K562 (cell line): ENCODE data around the gene TSPOAP1. TPM values are rescaled to one million over a fixed set of nuclear protein-coding genes. Genes with fewer than 3 reads are reported as not detected.

Experiments
- ARID3B ChIP-seq: fragments of 250-450 bp; sonication (Bioruptor Pico); IDR thresholded peaks from 2 replicates; pipeline ENCODE4 v1.4.0; 2020; ENCODE audit warnings: borderline replicate concordance
- ASH1L ChIP-seq: fragments of 450-650 bp; IDR thresholded peaks from 2 replicates; pipeline ENCODE4 v1.6.1; 2018; ENCODE audit warnings: borderline replicate concordance, mild to moderate bottlenecking, low read depth; ENCODE audit not compliant: partially characterized antibody
- CEBPZ ChIP-seq: fragments of 150-350 bp; IDR thresholded peaks from 2 replicates; pipeline ENCODE4 v1.6.1; 2014; ENCODE audit warnings: low read depth, mild to moderate bottlenecking, low read length, borderline replicate concordance
- COPS2 ChIP-seq: fragments of 450-650 bp; conservative IDR thresholded peaks from 2 replicates; pipeline ENCODE4 v1.6.1; 2016; ENCODE audit warnings: mild to moderate bottlenecking, moderate library complexity
- CREM ChIP-seq: IDR thresholded peaks from 2 replicates; pipeline ENCODE4 v1.6.1; 2014; ENCODE audit warnings: antibody characterized with exemption, low read depth
- CTBP1 ChIP-seq: fragments of 450-650 bp; IDR thresholded peaks from 2 replicates; pipeline ENCODE4 v1.6.1; 2016; ENCODE audit warnings: borderline replicate concordance
- IFI16 ChIP-seq: fragments of 250-450 bp; sonication (Bioruptor Pico); IDR thresholded peaks from 2 replicates; pipeline ENCODE4 v2.1.2; 2022; ENCODE audit warnings: mild to moderate bottlenecking, inconsistent platforms
- JUN ChIP-seq, 2 experiments: sonication (generic) in 1 of 2; formaldehyde crosslinking in 1 of 2; IDR thresholded peaks; 2 replicates each; pipeline versions ENCODE4 v1.6.1 to v1.8.0; 2012 to 2022; ENCODE audit warnings: borderline replicate concordance in 2 of 2, mild to moderate bottlenecking in 2 of 2, improper control_type of control experiment in 1 of 2, low read depth in 1 of 2, low read length in 1 of 2, missing genetic modification reagents in 1 of 2
- NFYB ChIP-seq: IDR thresholded peaks from 2 replicates; pipeline ENCODE4 v1.6.1; 2011; ENCODE audit warnings: mild to moderate bottlenecking, moderate library complexity; ENCODE audit not compliant: insufficient read length; ENCODE audit errors: extremely low read depth
- RB1 ChIP-seq: fragments of 450-650 bp; IDR thresholded peaks from 2 replicates; pipeline ENCODE4 v1.6.1; 2017; ENCODE audit warnings: low read depth, mild to moderate bottlenecking
- TAL1 ChIP-seq: fragments of 450-650 bp; IDR thresholded peaks from 2 replicates; pipeline ENCODE4 v1.6.1; 2016; ENCODE audit warnings: mild to moderate bottlenecking
- TCF15 ChIP-seq: fragments of 250-450 bp; sonication (Bioruptor Pico); IDR thresholded peaks from 2 replicates; pipeline ENCODE4 v1.8.0; 2022; ENCODE audit warnings: moderate library complexity, mild to moderate bottlenecking, inconsistent platforms
- THRA ChIP-seq: fragments of 450-650 bp; IDR thresholded peaks from 2 replicates; pipeline ENCODE4 v1.6.1; 2017; ENCODE audit warnings: mild to moderate bottlenecking, moderate library complexity
- ZBTB2 ChIP-seq: fragments of 450-650 bp; IDR thresholded peaks from 2 replicates; pipeline ENCODE4 v1.6.1; 2016; ENCODE audit warnings: antibody characterized with exemption
- ZNF695 ChIP-seq: fragments of 450-650 bp; formaldehyde crosslinking; IDR thresholded peaks from 2 replicates; pipeline ENCODE4 v1.4.0; 2020; ENCODE audit warnings: mild to moderate bottlenecking, moderate library complexity
- ZNF699 ChIP-seq: fragments of 250-450 bp; sonication (Bioruptor Pico); IDR thresholded peaks from 2 replicates; pipeline ENCODE4 v1.8.0; 2021; ENCODE audit warnings: mild to moderate bottlenecking, moderate library complexity; ENCODE audit not compliant: insufficient replicate concordance
- polyA plus RNA-seq, 8 experiments: library from polyadenylated mRNA; depleted of rRNA in 4 of 8; stranded (reverse) in 5 of 8; unstranded in 3 of 8; fragments of >200 nt; fragmentation: Nextera tagmentation in 2 of 8; fragmentation: Illumina TruSeq in 1 of 8; extraction: Ambion mirVana in 2 of 8; extraction: Trizol in 1 of 8; gene quantifications; 2 replicates each; pipeline versions ENCODE4 v1.2.1 to v1.2.3, GENCODE V29; 2011 to 2014; ENCODE audit warnings: inconsistent platforms in 1 of 8, missing spikeins in 1 of 8
- total RNA-seq, 7 experiments: library from RNA; depleted of rRNA in 6 of 7; stranded (reverse); fragments of >200 nt in 6 of 7; fragmentation: Illumina TruSeq in 2 of 7; extraction: Trizol in 2 of 7; gene quantifications; 2 replicates each; pipeline versions ENCODE4 v1.2.1 to v1.2.3, GENCODE V29; 2011 to 2021; ENCODE audit warnings: low replicate concordance in 1 of 7

The TSPOAP1 gene
- total and polyA plus RNA-seq, 9 of the 15 experiments (the other 6 are each of a cell fraction or from before 2014, with no cell fraction given), result 0.87 to 3.9 (median 1.8) TPM; not detected in 2

- TF ChIP-seq CREM (peak; percentile 48), RB1 (no peak), TAL1 (no peak), JUN (IDR thresholded peaks at IDR 0.05; ENCODE audit: borderline replicate concordance, low read depth, low read length) (no peak; the same call in 1 of the 2 replicates), JUN (CRISPR knock-in tag; IDR thresholded peaks at IDR 0.05; ENCODE audit: borderline replicate concordance) (no peak; the same call in 1 of the 2 replicates), IFI16 (CRISPR knock-in tag) (no peak), CEBPZ (no peak), ZBTB2 (peak; percentile 68), ZNF695 (no peak), CTBP1 (peak; percentile 48; the same call in 1 of the 2 replicates), ARID3B (CRISPR knock-in tag) (no peak), COPS2 (no peak), ASH1L (no peak), THRA (no peak), TCF15 (CRISPR knock-in tag) (no peak), ZNF699 (CRISPR knock-in tag) (no peak), NFYB (no peak)
Observed at GRCh38 chr17:58338841-58339754, 10.5 kb upstream of the TSPOAP1 start (continued).
